Anterior cingulate cortex (tissue), 58 donors: ENCODE measurements around the gene FAM13A.

ENCODE experiments used
- DNase-seq, 58 donors: peaks; one replicate each; lab custom pipeline; 2025; lab: John Stamatoyannopoulos, UW

The FAM13A gene

GRCh38 chr4:88702782-88703181 is 354.2 kb downstream of the FAM13A start:
- DNase-seq, result no peak

- no peak for DNase-seq
Observed at GRCh38 chr4:88698519-88698918, 358.5 kb downstream of the FAM13A start.

- DNase-seq, result peak in 54 of 58 donors; percentile 5 to 76 (median 51)
Observed at GRCh38 chr4:88697588-88698329, 359.2 kb downstream of the FAM13A start, which contains the start of gene NAP1L5. NAP1L5 (minus strand) TSS chr4:88697829; CDS start chr4:88697754, 75 bp downstream.

GRCh38 chr4:88697141-88697540 is 359.8 kb downstream of the FAM13A start:
- DNase-seq, result peak in 17 of 58 donors; percentile 3 to 48 (median 16)

GRCh38 chr4:88696630-88697029 is 360.4 kb downstream of the FAM13A start:
- no peak for DNase-seq

GRCh38 chr4:88693792-88694191 is 363.2 kb downstream of the FAM13A start:
- DNase-seq, result no peak

- DNase-seq, result no peak
Observed at GRCh38 chr4:88690355-88690754, 366.6 kb downstream of the FAM13A start.

GRCh38 chr4:88681209-88681608 is 375.8 kb downstream of the FAM13A start:
- DNase-seq, result no peak
